Large intestine (tissue), 3 donors: ENCODE results near the gene KCNQ1. TPM values are rescaled to one million over a fixed set of nuclear protein-coding genes. Genes with fewer than 3 reads are reported as not detected.

Experiments
- DNase-seq, 2 donors: peaks; one replicate each; pipeline versions ENCODE4 v3.0.0 to v3.0.0-alpha.2; 2013
- H3K27ac ChIP-seq: one replicate; pipeline ENCODE4 v1.5.1; 2013; ENCODE audit warnings: low read length
- H3K27me3 ChIP-seq: 2 replicates; pipeline ENCODE4 v1.6.1; 2013; ENCODE audit warnings: low read length; ENCODE audit not compliant: control insufficient read depth, insufficient read depth
- H3K36me3 ChIP-seq: 2 replicates; pipeline ENCODE4 v1.6.1; 2013; ENCODE audit warnings: low read length; ENCODE audit not compliant: control insufficient read depth, insufficient read depth
- H3K4me1 ChIP-seq: one replicate; pipeline ENCODE4 v1.6.1; 2013; ENCODE audit warnings: low read length; ENCODE audit not compliant: control insufficient read depth, insufficient read depth
- H3K4me3 ChIP-seq: one replicate; pipeline ENCODE4 v1.5.1; 2013; ENCODE audit warnings: low read length
- H3K9me3 ChIP-seq: one replicate; pipeline ENCODE4 v1.6.1; 2013; ENCODE audit warnings: mild to moderate bottlenecking, low read depth, low read length, moderate library complexity; ENCODE audit not compliant: control insufficient read depth
- WGBS: methylation state at CpG from one replicate; pipeline ENCODE4 v1.1.5; 2013; ENCODE audit warnings: low lambda C conversion rate; ENCODE audit not compliant: insufficient coverage; 5-methylcytosine and 5-hydroxymethylcytosine counted together
- polyA plus RNA-seq: library from polyadenylated mRNA; unstranded; fragments of 120-200 nt; gene quantifications from one replicate; pipeline ENCODE4 v1.2.1, GENCODE V29; 2013

The KCNQ1 gene
- polyA plus RNA-seq, 1 donor: 19.5 TPM

DNA sequence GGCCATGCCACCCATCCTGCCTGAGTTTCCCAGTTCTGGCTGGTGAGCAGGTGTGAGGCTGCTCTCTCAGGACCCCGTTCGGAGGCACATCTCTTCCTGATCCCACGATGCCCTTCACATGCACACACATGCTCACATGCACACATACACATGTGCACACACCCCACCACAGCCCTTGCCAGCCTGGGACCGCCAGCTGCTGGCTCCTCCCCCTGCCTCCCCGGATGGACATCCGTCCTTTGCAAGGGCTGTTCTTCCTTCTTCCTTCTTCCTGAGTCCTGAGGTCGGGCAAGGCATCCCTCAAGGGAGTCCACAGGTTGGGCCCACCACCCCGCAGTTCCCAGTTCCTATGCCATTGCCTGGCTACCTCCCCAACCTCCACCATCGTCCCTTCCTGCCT, 451.2 kb downstream of the KCNQ1 start:
- WGBS: no CpG with 5 or more reads among the region's 9 CpGs
- no peak for DNase-seq

DNA sequence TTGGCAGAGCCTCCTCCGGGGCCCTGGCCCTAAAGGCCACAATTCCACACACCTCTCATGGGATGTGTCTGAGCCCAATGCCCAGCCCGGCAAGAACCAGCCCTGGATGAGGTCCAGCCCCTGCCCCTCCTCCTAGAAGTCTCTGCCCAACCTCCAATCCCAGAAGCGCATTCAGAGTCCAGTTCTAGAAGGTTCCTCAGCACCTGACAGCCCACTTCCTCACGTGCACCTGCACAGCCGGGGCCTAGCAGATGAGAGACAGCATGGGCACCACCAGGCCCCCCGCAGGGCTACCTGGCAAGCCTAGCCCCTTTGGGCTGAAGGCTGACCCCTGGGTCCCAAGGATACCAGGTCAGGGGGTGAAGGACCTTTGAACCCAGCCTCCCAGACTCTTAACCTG, 452.2 kb downstream of the KCNQ1 start:
- DNase-seq: no peak
- H3K4me1 ChIP-seq: peaks cover 11% of the 10 kb centered on the region
- H3K27ac ChIP-seq: no peak overlapping the region
- H3K27me3 ChIP-seq: no peaks in the 10 kb centered on the region
- no peak overlapping the region for H3K4me3 ChIP-seq
- no peaks in the 10 kb centered on the region for H3K36me3 ChIP-seq
- WGBS: no CpG with 5 or more reads among the region's 6 CpGs
- no peaks in the 10 kb centered on the region for H3K9me3 ChIP-seq

More for the DNA sequence above, 451.2 kb downstream of the KCNQ1 start:
- no peak overlapping the region for H3K4me3 ChIP-seq
- H3K36me3 ChIP-seq: no peaks in the 10 kb centered on the region
- peaks cover 16% of the 10 kb centered on the region for H3K4me1 ChIP-seq
- no peak overlapping the region for H3K27ac ChIP-seq
- no peaks in the 10 kb centered on the region for H3K27me3 ChIP-seq
- H3K9me3 ChIP-seq: no peaks in the 10 kb centered on the region

DNA sequence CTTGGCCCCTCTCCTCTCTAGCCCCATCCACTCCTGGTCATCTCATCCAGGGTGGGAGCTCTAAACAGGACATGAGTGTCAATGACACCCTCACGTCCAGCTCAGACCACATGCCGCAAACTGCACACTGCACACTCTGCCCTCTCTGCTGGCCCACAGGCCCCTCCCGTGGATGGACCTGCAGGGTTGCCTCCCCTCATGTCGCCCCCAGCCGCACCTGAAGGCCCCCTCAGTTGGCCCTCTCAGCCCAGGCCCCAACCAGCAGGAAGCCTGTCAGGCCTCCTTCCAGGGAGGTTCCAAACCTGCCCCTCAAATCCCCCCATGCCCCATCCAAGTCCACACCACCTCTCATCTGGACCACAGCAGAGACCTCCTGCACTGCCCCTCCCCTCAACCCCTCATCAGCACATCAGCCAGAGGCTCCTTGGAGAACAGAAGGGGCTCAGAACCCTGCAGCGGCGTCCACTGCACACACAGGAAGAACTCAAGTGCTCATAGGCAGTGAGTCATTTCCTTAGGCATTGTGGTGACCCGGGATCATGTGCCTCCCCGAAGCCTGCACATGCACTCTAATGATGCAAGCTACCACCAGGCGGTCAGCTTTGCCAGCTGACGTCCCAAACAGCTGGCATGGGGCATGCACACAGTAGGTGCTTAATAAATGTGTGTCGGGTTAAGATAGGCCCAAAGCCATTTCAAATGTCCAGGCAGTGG, 453.7 kb downstream of the KCNQ1 start:
- DNase-seq: no peak
- H3K4me1 ChIP-seq: peaks cover 17% of the 10 kb centered on the region
- no peak overlapping the region for H3K27ac ChIP-seq
- H3K9me3 ChIP-seq: no peaks in the 10 kb centered on the region
- no peak overlapping the region for H3K4me3 ChIP-seq
- no CpG with 5 or more reads among the region's 12 CpGs for WGBS
- H3K36me3 ChIP-seq: no peaks in the 10 kb centered on the region
- H3K27me3 ChIP-seq: no peaks in the 10 kb centered on the region

Other genes starting within 250 kb of the KCNQ1 start
- gene ASCL2, start 174.4 kb upstream of the KCNQ1 start, polyA plus RNA-seq: 15.8 TPM
- gene C11orf21, start 143.1 kb upstream of the KCNQ1 start, polyA plus RNA-seq: 22.7 TPM
- gene TSPAN32, start 143.0 kb upstream of the KCNQ1 start, polyA plus RNA-seq: 77.1 TPM
- 292 TPM for gene CD81, start 67.7 kb upstream of the KCNQ1 start, polyA plus RNA-seq
- 28.0 TPM for gene TSSC4, start 44.3 kb upstream of the KCNQ1 start, polyA plus RNA-seq
- gene TRPM5, start 494 bp upstream of the KCNQ1 start, polyA plus RNA-seq: 0.87 TPM